PC-9 (cell line): ENCODE measurements around the gene MPZL1. TPM values are rescaled to one million over a fixed set of nuclear protein-coding genes. Genes with fewer than 3 reads are reported as not detected.

Source experiments
- BruUV-seq: library from RNA; stranded (reverse); fragments of 400-500 nt; replicated peaks from 2 replicates; lab custom pipeline; 2021; lab: Mats Ljungman, UMichigan
- CTCF ChIA-PET: fragments of 300-600 bp; sonication (Branson Sonifier 250); formaldehyde crosslinking; loops from one replicate; lab custom pipeline; 2022; ENCODE audit warnings: antibody characterized with exemption; lab: Charles Lee
- POLR2A ChIA-PET: fragments of 300-600 bp; sonication (Branson Sonifier 250); formaldehyde crosslinking; loops from one replicate; lab custom pipeline; 2022; ENCODE audit warnings: antibody characterized with exemption; ENCODE audit not compliant: unreplicated experiment; lab: Charles Lee
- DNase-seq, 2 experiments: peaks; one replicate each; pipeline versions ENCODE4 v3.0.0 to v3.0.0-alpha.2; 2015 to 2022; ENCODE audit warnings: mixed read lengths in 1 of 2
- H2AFZ ChIP-seq: fragments of 200-600 bp; sonication (generic); 2 replicates; pipeline ENCODE4 v1.8.1; 2017; ENCODE audit warnings: antibody characterized with exemption
- H3F3A ChIP-seq: fragments of 200-600 bp; sonication (generic); 2 replicates; pipeline ENCODE4 v1.8.1; 2017; ENCODE audit warnings: antibody characterized with exemption, mild to moderate bottlenecking, low read depth; ENCODE audit not compliant: insufficient read depth
- H3K27ac ChIP-seq: fragments of 200-600 bp; sonication (generic); 2 replicates; pipeline ENCODE4 v1.6.1; 2016; ENCODE audit warnings: mixed run types
- H3K27me3 ChIP-seq: fragments of 200-600 bp; sonication (generic); 2 replicates; pipeline ENCODE4 v1.6.1; 2016; ENCODE audit warnings: low read depth, mixed run types; ENCODE audit not compliant: insufficient read depth
- H3K36me3 ChIP-seq: fragments of 200-600 bp; sonication (generic); 2 replicates; pipeline ENCODE4 v1.6.1; 2016; ENCODE audit warnings: low read depth, mixed run types
- H3K4me1 ChIP-seq: fragments of 200-600 bp; sonication (generic); replicated peaks from 2 replicates; pipeline ENCODE4 v1.6.1; 2016; ENCODE audit warnings: mixed run types; ENCODE audit not compliant: insufficient read depth
- H3K4me2 ChIP-seq: fragments of 200-600 bp; sonication (generic); 2 replicates; pipeline ENCODE4 v1.6.1; 2017; ENCODE audit warnings: mixed run types
- H3K4me3 ChIP-seq: fragments of 200-600 bp; sonication (generic); 2 replicates; pipeline ENCODE4 v1.6.1; 2016; ENCODE audit warnings: mixed run types
- H3K79me2 ChIP-seq: fragments of 200-600 bp; sonication (generic); 2 replicates; pipeline ENCODE4 v1.6.1; 2017; ENCODE audit warnings: low read depth, mixed run types
- H3K9me2 ChIP-seq: fragments of 200-600 bp; sonication (generic); 2 replicates; pipeline ENCODE4 v1.8.1; 2017; ENCODE audit warnings: mild to moderate bottlenecking; ENCODE audit not compliant: insufficient read depth
- H3K9me3 ChIP-seq: fragments of 200-600 bp; sonication (generic); 2 replicates; pipeline ENCODE4 v1.8.1; 2016; ENCODE audit warnings: low read depth; ENCODE audit not compliant: insufficient read depth
- H4K20me1 ChIP-seq: fragments of 200-600 bp; sonication (generic); 2 replicates; pipeline ENCODE4 v1.8.1; 2017; ENCODE audit not compliant: insufficient read depth
- CTCF ChIP-seq: fragments of 200-600 bp; sonication (generic); conservative IDR thresholded peaks from 2 replicates; pipeline ENCODE4 v1.6.1; 2017; ENCODE audit warnings: mixed run types, antibody characterized with exemption, mild to moderate bottlenecking, moderate library complexity
- EZH2 ChIP-seq: fragments of 200-600 bp; sonication (generic); IDR thresholded peaks from 2 replicates; pipeline ENCODE4 v1.8.0; 2017; ENCODE audit warnings: antibody characterized with exemption, low read depth
- intact Hi-C: fragments of 100-400 bp; cut with micrococcal nuclease; formaldehyde crosslinking; loops from one replicate; pipeline ENCODE4 v1.10.0; 2022; ENCODE audit not compliant: unreplicated experiment
- total RNA-seq: library from RNA; stranded (reverse); gene quantifications from 2 replicates; pipeline ENCODE4 v1.2.3, GENCODE V29; 2021

Gene MPZL1
- total RNA-seq, 1 experiment from 2014 or later, result 80.3 TPM

- H3K36me3 ChIP-seq, result no peaks in the 10 kb centered on the region
- intact Hi-C loops, result loop anchor here (5.0 kb wide), 1 partner anchor 33 kb away; the partner anchor contains the start of gene MPZL1
- H3K9me3 ChIP-seq, result no peaks in the 10 kb centered on the region
- H4K20me1 ChIP-seq, result peaks cover 3% of the 10 kb centered on the region; the same call in 1 of the 2 replicates
- CTCF ChIA-PET, result interaction anchor here (0.5 kb wide), 1 partner anchor 11 kb away, joined by 3 read pairs; no protein-coding TSS in a partner anchor
- no peak for TF ChIP-seq CTCF
- H3K4me2 ChIP-seq, result no peak overlapping the region
- H3F3A ChIP-seq, result no peaks in the 10 kb centered on the region
- H3K9me2 ChIP-seq, result no peaks in the 10 kb centered on the region
- no peak overlapping the region for H2AFZ ChIP-seq
- H3K4me3 ChIP-seq, result no peak overlapping the region
- POLR2A ChIA-PET, result no interaction called here
- no peak for DNase-seq
- no TSS peak for BruUV-seq
- peaks cover 45% of the 10 kb centered on the region for H3K79me2 ChIP-seq
- no peak overlapping the region for H3K27ac ChIP-seq
- H3K4me1 ChIP-seq, result no peaks in the 10 kb centered on the region
- H3K27me3 ChIP-seq, result no peaks in the 10 kb centered on the region
Measured at GRCh38 chr1:167755654-167756053, 33.9 kb downstream of the MPZL1 start.

GRCh38 chr1:167756730-167757405, 35.1 kb downstream of the MPZL1 start:
- POLR2A ChIA-PET, result no interaction called here
- BruUV-seq, result no TSS peak
- TF ChIP-seq EZH2, result no peak
- TF ChIP-seq CTCF, result no peak
- Histone ChIP-seq H3K9me2 (no peaks in the 10 kb centered on the region), H3K27me3 (no peaks in the 10 kb centered on the region), H3K9me3 (no peaks in the 10 kb centered on the region), H2AFZ (no peak overlapping the region), H3K4me3 (no peak overlapping the region), H4K20me1 (peaks cover 3% of the 10 kb centered on the region; the same call in 1 of the 2 replicates), H3K4me1 (no peaks in the 10 kb centered on the region), H3K36me3 (no peaks in the 10 kb centered on the region), H3K4me2 (no peak overlapping the region), H3F3A (no peaks in the 10 kb centered on the region), H3K27ac (no peak overlapping the region), H3K79me2 (peaks cover 35% of the 10 kb centered on the region)
- CTCF ChIA-PET, result no interaction called here
- intact Hi-C loops, result loop anchor here (5.0 kb wide), 1 partner anchor 35 kb away; the partner anchor contains the start of gene MPZL1
- DNase-seq, result no peak

GRCh38 chr1:167757433-167758309, 35.9 kb downstream of the MPZL1 start:
- TF ChIP-seq EZH2 (no peak), CTCF (no peak)
- POLR2A ChIA-PET, result no interaction called here
- Histone ChIP-seq H3K27ac (no peak overlapping the region), H3K9me3 (no peaks in the 10 kb centered on the region), H3K9me2 (no peaks in the 10 kb centered on the region), H3K4me2 (no peak overlapping the region), H4K20me1 (peaks cover 3% of the 10 kb centered on the region; the same call in 1 of the 2 replicates), H2AFZ (no peak overlapping the region), H3K79me2 (peaks cover 32% of the 10 kb centered on the region), H3K4me3 (no peak overlapping the region), H3F3A (no peaks in the 10 kb centered on the region; the same call in 1 of the 2 replicates), H3K27me3 (no peaks in the 10 kb centered on the region), H3K4me1 (no peaks in the 10 kb centered on the region), H3K36me3 (no peaks in the 10 kb centered on the region)
- intact Hi-C loops, result loop anchor here (5.0 kb wide), 1 partner anchor 35 kb away; the partner anchor contains the start of gene MPZL1
- CTCF ChIA-PET, result no interaction called here
- DNase-seq, result no peak
- BruUV-seq, result no TSS peak
